HEK293 (cell line): ENCODE results near the gene CDKAL1.

Source experiments
- CTCF ChIP-seq: fragments of 450-650 bp; formaldehyde crosslinking; IDR thresholded peaks from 2 replicates; pipeline ENCODE4 v1.5.1; 2016; ENCODE audit warnings: missing biosample characterization, missing genetic modification characterization
- HOXA7 ChIP-seq: sonication (generic); formaldehyde crosslinking; IDR thresholded peaks from 2 replicates; pipeline ENCODE4 v1.8.1; 2022; ENCODE audit warnings: missing genetic modification reagents, borderline replicate concordance
- KLF1 ChIP-seq: fragments of 450-650 bp; formaldehyde crosslinking; IDR thresholded peaks from 2 replicates; pipeline ENCODE4 v1.5.1; 2016; ENCODE audit warnings: missing biosample characterization, missing genetic modification characterization
- YY1 ChIP-seq: fragments of 450-650 bp; formaldehyde crosslinking; IDR thresholded peaks from 2 replicates; pipeline ENCODE4 v1.5.1; 2018; ENCODE audit warnings: missing biosample characterization, missing genetic modification characterization
- ZBTB1 ChIP-seq: fragments of 450-650 bp; formaldehyde crosslinking; IDR thresholded peaks from 2 replicates; pipeline ENCODE4 v1.5.1; 2016; ENCODE audit warnings: missing biosample characterization, missing genetic modification characterization
- ZBTB8A ChIP-seq: fragments of 450-650 bp; formaldehyde crosslinking; IDR thresholded peaks from 2 replicates; pipeline ENCODE4 v1.5.1; 2016; ENCODE audit warnings: missing biosample characterization, missing genetic modification characterization
- ZFP3 ChIP-seq: fragments of 450-650 bp; formaldehyde crosslinking; IDR thresholded peaks from 2 replicates; pipeline ENCODE4 v1.5.1; 2016; ENCODE audit warnings: low read depth, missing biosample characterization, missing genetic modification characterization
- ZNF184 ChIP-seq: fragments of 450-650 bp; IDR thresholded peaks from 2 replicates; pipeline ENCODE4 v1.5.1; 2018; ENCODE audit warnings: missing biosample characterization, mild to moderate bottlenecking, missing genetic modification characterization
- ZNF366 ChIP-seq: fragments of 450-650 bp; formaldehyde crosslinking; conservative IDR thresholded peaks from 2 replicates; pipeline ENCODE4 v1.5.1; 2016; ENCODE audit warnings: missing biosample characterization, missing genetic modification characterization
- ZNF521 ChIP-seq: fragments of 450-650 bp; formaldehyde crosslinking; IDR thresholded peaks from 2 replicates; pipeline ENCODE4 v1.5.1; 2017; ENCODE audit warnings: missing biosample characterization, mild to moderate bottlenecking, missing genetic modification characterization
- ZNF623 ChIP-seq: fragments of 450-650 bp; formaldehyde crosslinking; IDR thresholded peaks from 2 replicates; pipeline ENCODE4 v1.5.1; 2016; ENCODE audit warnings: missing biosample characterization, missing genetic modification characterization
- ZNF76 ChIP-seq: fragments of 450-650 bp; formaldehyde crosslinking; IDR thresholded peaks from 2 replicates; pipeline ENCODE4; 2016; ENCODE audit warnings: low read depth, missing biosample characterization, missing genetic modification characterization, borderline replicate concordance
- ZNF837 ChIP-seq: fragments of 450-650 bp; formaldehyde crosslinking; IDR thresholded peaks from 2 replicates; pipeline ENCODE4 v1.5.1; 2016; ENCODE audit warnings: missing biosample characterization, missing genetic modification characterization

- no peak for TF ChIP-seq YY1 (tag by site-specific recombination)
- no peak for TF ChIP-seq ZNF623 (tag by site-specific recombination)
- no peak for TF ChIP-seq KLF1 (tag by site-specific recombination)
- TF ChIP-seq CTCF (tag by site-specific recombination) = no peak
- no peak for TF ChIP-seq ZNF366 (tag by site-specific recombination)
- TF ChIP-seq ZFP3 = no peak
- no peak for TF ChIP-seq ZBTB1
- TF ChIP-seq ZNF837 = no peak
- TF ChIP-seq ZNF76 (tag by site-specific recombination) = no peak
- TF ChIP-seq ZBTB8A (tag by site-specific recombination) = no peak
- TF ChIP-seq HOXA7 (CRISPR knock-in tag) = no peak
- no peak for TF ChIP-seq ZNF521 (tag by site-specific recombination)
- TF ChIP-seq ZNF184 = no peak
Measured at GRCh38 chr6:20644667-20645370, 110.6 kb downstream of the CDKAL1 start.
